Keratinocyte (primary cell): ENCODE results near the gene TATDN2. TPM values are rescaled to one million over a fixed set of nuclear protein-coding genes. Genes with fewer than 3 reads are reported as not detected.

ENCODE experiments used
- DNase-seq: peaks from one replicate; pipeline ENCODE4 v3.0.0-alpha.2; 2011; ENCODE audit warnings: low read depth, missing footprints, low spot score
- FAIRE-seq: peaks from 2 replicates; lab custom pipeline; 2011; peaks lifted over from hg19 to GRCh38; lab: Jason Lieb, UNC
- H2AFZ ChIP-seq: 2 replicates; pipeline ENCODE4 v1.6.0; 2012; ENCODE audit warnings: low read length, control low read depth, inconsistent platforms; ENCODE audit not compliant: control insufficient read depth
- H3K27ac ChIP-seq: 2 replicates; pipeline ENCODE4 v1.5.1; 2011; ENCODE audit warnings: low read length; ENCODE audit not compliant: control insufficient read depth, insufficient read depth
- H3K27me3 ChIP-seq: 3 replicates; pipeline ENCODE4 v1.6.0; 2011; ENCODE audit warnings: low read length; ENCODE audit not compliant: control insufficient read depth, insufficient read depth; ENCODE audit errors: extremely low read depth
- H3K36me3 ChIP-seq, 2 experiments: 2 replicates in 1 of 2; 3 replicates in 1 of 2; pipeline ENCODE4 v1.5.1; 2011; ENCODE audit warnings: low read length in 2 of 2, mild to moderate bottlenecking in 1 of 2; ENCODE audit not compliant: control insufficient read depth in 2 of 2, insufficient read depth in 2 of 2; ENCODE audit errors: extremely low read depth in 1 of 2
- H3K4me1 ChIP-seq: 3 replicates; pipeline ENCODE4 v1.5.1; 2011; ENCODE audit warnings: low read length; ENCODE audit not compliant: control insufficient read depth, insufficient read depth; ENCODE audit errors: extremely low read depth
- H3K4me2 ChIP-seq: 3 replicates; pipeline ENCODE4 v1.6.0; 2011; ENCODE audit warnings: low read depth, low read length; ENCODE audit not compliant: control insufficient read depth, insufficient read depth; ENCODE audit errors: extremely low read depth
- H3K4me3 ChIP-seq, 3 experiments: fragments of 200-600 bp in 1 of 3; sonication (generic) in 1 of 3; 2 replicates in 2 of 3; 3 replicates in 1 of 3; pipeline ENCODE4 v1.5.1; 2011 to 2016; ENCODE audit warnings: low read length in 3 of 3, mild to moderate bottlenecking in 3 of 3, control low read depth in 2 of 3, inconsistent platforms in 1 of 3, low read depth in 1 of 3, mixed read lengths in 1 of 3, mixed run types in 1 of 3, moderate library complexity in 1 of 3; ENCODE audit not compliant: control insufficient read depth in 2 of 3, insufficient read depth in 2 of 3; ENCODE audit errors: extremely low read depth in 1 of 3
- H3K79me2 ChIP-seq: 2 replicates; pipeline ENCODE4 v1.6.0; 2012; ENCODE audit warnings: low read length; ENCODE audit not compliant: control insufficient read depth, insufficient read depth
- H3K9ac ChIP-seq: 3 replicates; pipeline ENCODE4 v1.6.0; 2011; ENCODE audit warnings: low read length; ENCODE audit not compliant: control insufficient read depth, insufficient read depth; ENCODE audit errors: extremely low read depth
- H3K9me1 ChIP-seq: 3 replicates; pipeline ENCODE4 v1.6.0; 2011; ENCODE audit warnings: low read length; ENCODE audit not compliant: control insufficient read depth, insufficient read depth; ENCODE audit errors: extremely low read depth
- H3K9me3 ChIP-seq: 2 replicates; pipeline ENCODE4 v1.5.1; 2012; ENCODE audit warnings: low read depth, low read length; ENCODE audit not compliant: control insufficient read depth
- H4K20me1 ChIP-seq: 3 replicates; pipeline ENCODE4 v1.6.0; 2011; ENCODE audit warnings: low read length; ENCODE audit not compliant: control insufficient read depth, insufficient read depth; ENCODE audit errors: extremely low read depth
- EZH2 ChIP-seq: IDR thresholded peaks from one replicate; pipeline ENCODE4 v1.6.1; 2012; ENCODE audit warnings: inconsistent platforms, mild to moderate bottlenecking, low read length, moderate library complexity
- dilution Hi-C: fragments of 300-500 bp; cut with MboI; formaldehyde crosslinking; loops from one replicate; pipeline ENCODE4 v1.7.0; 2020; ENCODE audit warnings: low sequenced_read_pairs; ENCODE audit not compliant: extremely low pct_ligation_motif_present
- polyA plus RNA-seq, 5 experiments: library from polyadenylated mRNA; depleted of rRNA in 3 of 5; stranded (reverse) in 3 of 5; stranded (forward) in 1 of 5; unstranded in 1 of 5; fragments of >200 nt; gene quantifications; 1 replicate in 1 of 5; 2 replicates in 3 of 5; 3 replicates in 1 of 5; pipeline versions ENCODE4 v1.2.1 to v1.2.3, GENCODE V29; 2011 to 2012; ENCODE audit warnings: missing spikeins in 2 of 5, low read depth in 1 of 5, low replicate concordance in 1 of 5
- TF ChIP-seq, protein P1 (sequence below), 3 experiments: IDR thresholded peaks in 1 of 3; conservative IDR thresholded peaks in 1 of 3; optimal IDR thresholded peaks in 1 of 3; 2 replicates in 2 of 3; 3 replicates in 1 of 3; pipeline versions ENCODE3 to v1.5.1; 2011; ENCODE audit warnings: low read length in 3 of 3, mild to moderate bottlenecking in 3 of 3, moderate library complexity in 2 of 3, control low read depth in 1 of 3, inconsistent platforms in 1 of 3; ENCODE audit not compliant: insufficient read depth in 2 of 3; ENCODE audit errors: extremely low read depth in 1 of 3

Gene TATDN2
- polyA plus RNA-seq, 1 donor (not counting 4 experiments of a cell fraction or from before 2014, with no cell fraction given), result 13.8 TPM

DNA sequence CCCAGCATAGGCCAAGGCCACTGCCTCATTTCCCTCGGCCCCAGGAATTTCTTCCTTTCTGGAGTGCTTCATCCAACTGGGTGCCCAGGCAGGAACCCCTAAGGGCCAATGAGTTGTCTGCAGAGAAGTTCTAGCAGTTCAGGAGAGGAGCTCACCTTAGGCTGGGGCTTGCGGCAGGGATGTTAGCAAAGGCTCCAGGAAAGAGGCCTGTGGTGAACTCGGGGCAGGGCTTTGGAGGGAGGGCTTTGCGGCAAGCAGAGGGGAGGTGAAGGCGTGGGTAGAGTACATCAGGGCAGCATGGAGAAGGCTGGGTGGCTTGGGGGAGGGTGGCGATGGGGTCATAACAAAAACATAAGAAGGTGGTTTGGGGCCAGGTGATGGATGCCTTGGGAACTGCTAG, 43.4 kb downstream of the TATDN2 start:
- FAIRE-seq, result no peak

DNA sequence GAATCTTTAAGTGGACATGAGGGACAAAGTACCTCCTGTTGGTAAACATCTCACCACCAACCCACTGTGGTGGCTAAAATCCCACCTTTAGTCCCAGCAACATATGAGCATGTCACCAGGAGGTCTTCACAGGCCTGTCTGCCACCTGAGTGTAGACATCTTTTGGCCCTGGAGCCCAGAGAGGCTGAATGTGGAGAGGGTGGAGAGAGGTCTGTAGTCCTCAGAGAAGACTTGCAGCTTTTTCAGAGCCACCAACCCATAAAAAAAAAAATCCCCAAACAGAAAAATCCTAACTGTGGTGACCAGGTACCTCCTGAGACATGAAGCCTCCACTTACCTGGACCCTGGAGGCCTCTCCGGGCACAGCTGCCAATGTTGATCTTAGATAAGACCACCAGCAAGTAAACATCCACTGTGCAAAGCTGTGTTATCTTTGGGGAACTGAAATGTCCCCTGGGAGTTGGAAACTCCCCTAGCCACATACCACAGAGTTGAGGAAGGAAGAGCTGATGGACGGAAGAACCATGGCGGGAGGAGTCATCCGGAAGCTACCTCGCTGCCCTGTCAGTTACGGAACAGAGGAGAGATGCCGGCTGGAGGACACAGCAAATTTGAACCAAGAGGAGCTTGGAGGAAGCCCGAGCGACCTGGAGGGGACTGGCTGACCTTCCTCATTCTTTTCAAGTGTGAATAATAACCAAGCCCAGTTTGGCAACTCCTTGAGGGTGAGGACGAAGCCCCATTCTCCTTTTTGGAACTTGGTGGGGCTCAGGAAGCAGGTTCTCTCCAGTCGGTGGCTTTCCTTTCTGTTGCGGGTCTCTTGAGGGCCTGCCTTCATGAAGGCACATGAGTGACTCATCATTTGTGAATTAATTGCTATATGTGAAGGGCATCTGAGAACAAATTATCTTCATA, 44.5 kb downstream of the TATDN2 start, which contains the start of gene GHRL:
Gene GHRL (minus strand): TSS at position 443 of the 915 bp plus-strand sequence. CDS start 2,767 bp downstream, outside the sequence.
- no peak within 1 kb of the TSS for H3K27ac ChIP-seq
- peaks cover 10 to 14% of the 10 kb centered on the region in 2 experiments for H3K36me3 ChIP-seq
- TF ChIP-seq EZH2, result no peak
- TF ChIP-seq, protein P1, sequence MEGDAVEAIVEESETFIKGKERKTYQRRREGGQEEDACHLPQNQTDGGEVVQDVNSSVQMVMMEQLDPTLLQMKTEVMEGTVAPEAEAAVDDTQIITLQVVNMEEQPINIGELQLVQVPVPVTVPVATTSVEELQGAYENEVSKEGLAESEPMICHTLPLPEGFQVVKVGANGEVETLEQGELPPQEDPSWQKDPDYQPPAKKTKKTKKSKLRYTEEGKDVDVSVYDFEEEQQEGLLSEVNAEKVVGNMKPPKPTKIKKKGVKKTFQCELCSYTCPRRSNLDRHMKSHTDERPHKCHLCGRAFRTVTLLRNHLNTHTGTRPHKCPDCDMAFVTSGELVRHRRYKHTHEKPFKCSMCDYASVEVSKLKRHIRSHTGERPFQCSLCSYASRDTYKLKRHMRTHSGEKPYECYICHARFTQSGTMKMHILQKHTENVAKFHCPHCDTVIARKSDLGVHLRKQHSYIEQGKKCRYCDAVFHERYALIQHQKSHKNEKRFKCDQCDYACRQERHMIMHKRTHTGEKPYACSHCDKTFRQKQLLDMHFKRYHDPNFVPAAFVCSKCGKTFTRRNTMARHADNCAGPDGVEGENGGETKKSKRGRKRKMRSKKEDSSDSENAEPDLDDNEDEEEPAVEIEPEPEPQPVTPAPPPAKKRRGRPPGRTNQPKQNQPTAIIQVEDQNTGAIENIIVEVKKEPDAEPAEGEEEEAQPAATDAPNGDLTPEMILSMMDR (optimal IDR thresholded peaks at IDR 0.05 in 1 of 3, IDR thresholded peaks at IDR 0.05 in 1 of 3, conservative IDR thresholded peaks at IDR 0.05 in 1 of 3; ENCODE audit: extremely low read depth in 1 of 3, insufficient read depth in 2 of 3, low read length in 3 of 3), result no peak
- dilution Hi-C loops, result no loop called here
- DNase-seq, result no peak
- H4K20me1 ChIP-seq, result no peaks in the 10 kb centered on the region
- H3K9me3 ChIP-seq, result no peaks in the 10 kb centered on the region
- FAIRE-seq, result no peak
- no peak within 1 kb of the TSS for H2AFZ ChIP-seq
- no peaks in the 10 kb centered on the region for H3K9me1 ChIP-seq
- no peak within 1 kb of the TSS for H3K4me3 ChIP-seq
- no peaks in the 10 kb centered on the region for H3K27me3 ChIP-seq
- no peaks in the 10 kb centered on the region for H3K79me2 ChIP-seq
- H3K4me2 ChIP-seq, result no peak within 1 kb of the TSS
- no peaks in the 10 kb centered on the region for H3K4me1 ChIP-seq
- no peak within 1 kb of the TSS for H3K9ac ChIP-seq

More for the DNA sequence above, 43.4 kb downstream of the TATDN2 start:
- Histone ChIP-seq H3K79me2 (no peaks in the 10 kb centered on the region), H3K4me1 (no peaks in the 10 kb centered on the region), H2AFZ (no peak overlapping the region), H4K20me1 (no peaks in the 10 kb centered on the region), H3K4me2 (no peak overlapping the region), H3K27me3 (no peaks in the 10 kb centered on the region), H3K36me3 (peaks cover 10 to 18% of the 10 kb centered on the region in 2 experiments), H3K27ac (no peak overlapping the region), H3K4me3 (no peak overlapping the region), H3K9me1 (no peaks in the 10 kb centered on the region), H3K9me3 (no peaks in the 10 kb centered on the region), H3K9ac (no peak overlapping the region)
- no peak for TF ChIP-seq EZH2
- TF ChIP-seq, protein P1 (optimal IDR thresholded peaks at IDR 0.05 in 1 of 3, IDR thresholded peaks at IDR 0.05 in 1 of 3, conservative IDR thresholded peaks at IDR 0.05 in 1 of 3; ENCODE audit: extremely low read depth in 1 of 3, insufficient read depth in 2 of 3, low read length in 3 of 3), result no peak
- DNase-seq, result no peak
- dilution Hi-C loops, result no loop called here
